OCI-LY7 (cell line): ENCODE data around the gene CLSTN2. TPM values are rescaled to one million over a fixed set of nuclear protein-coding genes. Genes with fewer than 3 reads are reported as not detected.

ENCODE experiments used
- BruUV-seq: library from RNA; stranded (reverse); fragments of 400-500 nt; replicated peaks from 2 replicates; lab custom pipeline; 2021; lab: Mats Ljungman, UMichigan
- CTCF ChIA-PET: fragments of 300-600 bp; sonication (Branson Sonifier 250); formaldehyde crosslinking; loops from one replicate; lab custom pipeline; 2022; ENCODE audit warnings: antibody characterized with exemption; ENCODE audit not compliant: unreplicated experiment; lab: Charles Lee
- POLR2A ChIA-PET: fragments of 300-600 bp; sonication (Branson Sonifier 250); formaldehyde crosslinking; loops from one replicate; lab custom pipeline; 2022; ENCODE audit warnings: antibody characterized with exemption; lab: Charles Lee
- DNase-seq: peaks from one replicate; pipeline ENCODE4 v3.0.0-alpha.2; 2015; ENCODE audit warnings: low spot score
- H2AFZ ChIP-seq: fragments of 200-600 bp; sonication (generic), shearing (Covaris generic); 2 replicates; pipeline ENCODE4 v1.6.1; 2014; ENCODE audit warnings: mild to moderate bottlenecking, antibody characterized with exemption, low read length, moderate library complexity
- H3K27ac ChIP-seq: fragments of 200-600 bp; sonication (generic); 2 replicates; pipeline ENCODE4 v1.5.1; 2014; ENCODE audit warnings: mixed run types, low read depth, mild to moderate bottlenecking, moderate library complexity, low read length, inconsistent platforms; ENCODE audit not compliant: poor library complexity, severe bottlenecking
- H3K36me3 ChIP-seq: fragments of 200-600 bp; sonication (generic); 2 replicates; pipeline ENCODE4 v1.6.1; 2014; ENCODE audit warnings: mild to moderate bottlenecking, antibody characterized with exemption, low read length, moderate library complexity, mixed read lengths; ENCODE audit not compliant: insufficient read depth
- H3K4me1 ChIP-seq: fragments of 200-600 bp; sonication (generic); 2 replicates; pipeline ENCODE4 v1.5.1; 2014; ENCODE audit warnings: mild to moderate bottlenecking, low read length; ENCODE audit not compliant: insufficient read depth, poor library complexity, severe bottlenecking
- H3K4me2 ChIP-seq: fragments of 200-600 bp; sonication (generic); 2 replicates; pipeline ENCODE4 v1.6.1; 2014; ENCODE audit warnings: mild to moderate bottlenecking, low read length
- H3K4me3 ChIP-seq: fragments of 200-600 bp; sonication (generic); 2 replicates; pipeline ENCODE4 v1.5.1; 2014; ENCODE audit warnings: mild to moderate bottlenecking, low read depth, low read length; ENCODE audit not compliant: poor library complexity, severe bottlenecking
- H3K79me2 ChIP-seq: fragments of 200-600 bp; sonication (generic); 2 replicates; pipeline ENCODE4 v1.6.1; 2016; ENCODE audit warnings: low read depth, mild to moderate bottlenecking, low read length, moderate library complexity, mixed read lengths; ENCODE audit not compliant: insufficient read depth
- H3K9me2 ChIP-seq: fragments of 200-600 bp; sonication (generic); 2 replicates; pipeline ENCODE4 v1.6.1; 2016; ENCODE audit warnings: mild to moderate bottlenecking, low read length, mixed read lengths; ENCODE audit not compliant: insufficient read depth
- H3K9me3 ChIP-seq: fragments of 200-600 bp; sonication (generic); 2 replicates; pipeline ENCODE4 v1.6.1; 2014; ENCODE audit warnings: mild to moderate bottlenecking, mixed run types, low read length, mixed read lengths
- H4K20me1 ChIP-seq: fragments of 200-600 bp; sonication (generic); 2 replicates; pipeline ENCODE4 v1.6.1; 2014; ENCODE audit warnings: mild to moderate bottlenecking, antibody characterized with exemption, low read length, moderate library complexity, mixed read lengths; ENCODE audit not compliant: insufficient read depth
- CTCF ChIP-seq: fragments of 200-600 bp; sonication (generic); conservative IDR thresholded peaks from 2 replicates; pipeline ENCODE4 v1.5.1; 2014; ENCODE audit warnings: mild to moderate bottlenecking, antibody characterized with exemption, low read length, moderate library complexity, mixed read lengths
- EZH2phosphoT487 ChIP-seq: fragments of 200-600 bp; sonication (generic); IDR thresholded peaks from 2 replicates; pipeline ENCODE4 v1.6.1; 2018; ENCODE audit warnings: low read depth, borderline replicate concordance, mild to moderate bottlenecking, mixed run types, antibody characterized with exemption, low read length, moderate library complexity, mixed read lengths
- intact Hi-C: fragments of 100-400 bp; cut with micrococcal nuclease; formaldehyde crosslinking; loops from one replicate; pipeline ENCODE4 v1.10.0; 2022; ENCODE audit not compliant: unreplicated experiment
- total RNA-seq, 2 experiments: library from RNA; depleted of rRNA in 1 of 2; stranded (reverse); fragments of >200 nt in 1 of 2; shearing (Covaris generic) in 1 of 2; gene quantifications; 2 replicates each; pipeline ENCODE4 v1.2.3, GENCODE V29; 2014 to 2022

The CLSTN2 gene
- total RNA-seq, 2 experiments from 2014 or later: not detected

- intact Hi-C loops: no loop called here
- no TSS peak for BruUV-seq
Observed at GRCh38 chr3:140597364-140597763, 662.4 kb downstream of the CLSTN2 start.

GRCh38 chr3:140597792-140598191 lies 662.8 kb downstream of the CLSTN2 start:
- no peak overlapping the region for H3K4me3 ChIP-seq
- no peaks in the 10 kb centered on the region for H3K4me1 ChIP-seq
- no peak for DNase-seq
- H3K9me3 ChIP-seq: no peaks in the 10 kb centered on the region
- TF ChIP-seq CTCF (no peak), EZH2phosphoT487 (no peak)
- H3K79me2 ChIP-seq: no peaks in the 10 kb centered on the region
- no peaks in the 10 kb centered on the region for H3K9me2 ChIP-seq
- no peaks in the 10 kb centered on the region for H4K20me1 ChIP-seq
- BruUV-seq: no TSS peak
- no peaks in the 10 kb centered on the region for H3K36me3 ChIP-seq
- H3K27ac ChIP-seq: no peak overlapping the region
- no peak overlapping the region for H3K4me2 ChIP-seq
- intact Hi-C loops: no loop called here
- ChIA-PET POLR2A (interaction anchor here (1.1 to 1.2 kb wide), 2 partner anchors 17 to 131 kb away, joined by 3 to 4 read pairs; no protein-coding TSS in a partner anchor), CTCF (interaction anchor here (0.8 kb wide), 1 partner anchor 31 kb away, joined by 3 read pairs; no protein-coding TSS in a partner anchor)
- no peak overlapping the region for H2AFZ ChIP-seq

More at GRCh38 chr3:140597364-140597763, 662.4 kb downstream of the CLSTN2 start:
- Histone ChIP-seq H2AFZ (no peak overlapping the region), H3K27ac (no peak overlapping the region), H4K20me1 (no peaks in the 10 kb centered on the region), H3K4me2 (no peak overlapping the region), H3K4me1 (no peaks in the 10 kb centered on the region), H3K9me2 (no peaks in the 10 kb centered on the region), H3K4me3 (no peak overlapping the region), H3K9me3 (no peaks in the 10 kb centered on the region), H3K36me3 (no peaks in the 10 kb centered on the region), H3K79me2 (no peaks in the 10 kb centered on the region)
- ChIA-PET POLR2A (interaction anchor here (0.7 to 1.2 kb wide), 3 partner anchors 18 to 248 kb away, joined by 3 to 4 read pairs (median 3); no protein-coding TSS in a partner anchor), CTCF (interaction anchor here (0.8 kb wide), 1 partner anchor 30 kb away, joined by 3 read pairs; no protein-coding TSS in a partner anchor)
- no peak for TF ChIP-seq CTCF
- no peak for TF ChIP-seq EZH2phosphoT487
- DNase-seq: no peak

GRCh38 chr3:140599009-140599408 lies 664.0 kb downstream of the CLSTN2 start:
- H2AFZ ChIP-seq: no peak overlapping the region
- ChIA-PET CTCF (no interaction called here), POLR2A (no interaction called here)
- no peak for DNase-seq
- H3K79me2 ChIP-seq: no peaks in the 10 kb centered on the region
- no peak overlapping the region for H3K4me2 ChIP-seq
- H3K4me3 ChIP-seq: no peak overlapping the region
- intact Hi-C loops: no loop called here
- BruUV-seq: no TSS peak
- no peaks in the 10 kb centered on the region for H3K9me2 ChIP-seq
- no peak for TF ChIP-seq EZH2phosphoT487
- no peak for TF ChIP-seq CTCF
- no peak overlapping the region for H3K27ac ChIP-seq
- no peaks in the 10 kb centered on the region for H3K9me3 ChIP-seq
- H3K4me1 ChIP-seq: no peaks in the 10 kb centered on the region
- H4K20me1 ChIP-seq: no peaks in the 10 kb centered on the region
- no peaks in the 10 kb centered on the region for H3K36me3 ChIP-seq
